GM21529 (cell line): Measurements from ENCODE around the gene IMPG1.
A peak's percentile ranks its signal among the peaks of the same experiment; 100 is the strongest.
"Not testable (repeated sequence)": the region's sequence is repeated elsewhere in the genome, so short reads cannot be mapped to it uniquely, and the experiment has no call there.

Source experiments
- ATAC-seq: cut with Tn5 transposase; IDR thresholded peaks from one replicate; pipeline ENCODE4 v1.9.1; 2021; ENCODE audit not compliant: unreplicated experiment

Gene IMPG1

DNA sequence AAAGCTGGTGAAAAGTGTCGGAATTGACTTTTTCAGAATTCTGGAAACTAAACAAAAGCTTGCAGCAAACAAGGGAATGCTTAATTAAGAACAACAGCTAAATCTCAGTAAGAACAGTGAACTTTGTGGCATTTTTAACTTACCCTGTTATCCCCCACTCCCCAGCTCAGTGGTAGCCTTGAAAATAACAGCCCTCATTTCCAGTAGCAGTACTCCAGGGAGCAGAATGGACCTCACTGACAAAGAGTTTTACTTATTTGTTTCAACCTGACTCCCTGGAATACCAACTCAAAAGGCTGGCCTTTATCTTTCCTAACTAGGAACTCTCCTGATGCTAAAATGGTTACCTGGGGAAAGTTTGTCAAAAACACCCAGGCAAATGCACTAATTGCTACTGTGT lies 108.9 kb downstream of the IMPG1 start:
- ATAC-seq, result no peak

DNA sequence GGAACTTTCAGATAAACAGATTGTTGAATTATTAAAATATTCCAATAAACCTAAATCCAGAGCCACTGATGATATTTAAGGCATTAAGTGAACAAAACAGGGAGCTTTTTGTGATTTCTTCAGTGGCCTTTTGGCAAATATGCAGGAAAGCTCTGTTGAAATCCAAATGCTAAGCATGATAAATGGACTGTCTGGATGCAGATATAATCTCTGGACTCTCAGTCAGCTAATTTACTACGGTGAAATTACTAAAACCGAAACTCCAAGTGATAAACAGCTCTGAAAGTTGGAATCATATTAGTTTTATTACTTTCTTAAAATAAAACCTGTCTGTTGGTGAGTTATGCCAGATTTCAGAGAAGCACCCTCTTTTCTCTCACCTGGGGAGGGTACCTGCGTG lies 120.3 kb downstream of the IMPG1 start:
- no peak for ATAC-seq

DNA sequence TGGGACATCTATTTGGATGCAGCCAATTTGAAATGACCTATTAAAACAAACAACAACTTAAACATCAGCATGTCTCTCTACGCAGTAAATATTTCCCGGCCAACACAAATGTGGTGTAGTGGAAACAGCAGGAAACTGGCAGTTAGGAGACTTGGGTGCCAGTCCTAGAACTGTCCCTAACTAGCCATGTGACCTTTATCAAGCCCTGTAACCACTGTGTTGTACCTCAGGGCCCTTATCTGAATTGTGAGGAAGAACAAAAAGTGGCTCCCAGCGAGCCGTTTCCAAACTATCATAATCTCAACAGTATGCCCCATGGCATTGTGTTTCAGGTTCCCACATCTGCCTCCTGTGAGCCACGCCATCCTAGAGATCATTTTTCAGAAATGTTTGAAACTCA lies 124.5 kb downstream of the IMPG1 start:
- no peak for ATAC-seq

DNA sequence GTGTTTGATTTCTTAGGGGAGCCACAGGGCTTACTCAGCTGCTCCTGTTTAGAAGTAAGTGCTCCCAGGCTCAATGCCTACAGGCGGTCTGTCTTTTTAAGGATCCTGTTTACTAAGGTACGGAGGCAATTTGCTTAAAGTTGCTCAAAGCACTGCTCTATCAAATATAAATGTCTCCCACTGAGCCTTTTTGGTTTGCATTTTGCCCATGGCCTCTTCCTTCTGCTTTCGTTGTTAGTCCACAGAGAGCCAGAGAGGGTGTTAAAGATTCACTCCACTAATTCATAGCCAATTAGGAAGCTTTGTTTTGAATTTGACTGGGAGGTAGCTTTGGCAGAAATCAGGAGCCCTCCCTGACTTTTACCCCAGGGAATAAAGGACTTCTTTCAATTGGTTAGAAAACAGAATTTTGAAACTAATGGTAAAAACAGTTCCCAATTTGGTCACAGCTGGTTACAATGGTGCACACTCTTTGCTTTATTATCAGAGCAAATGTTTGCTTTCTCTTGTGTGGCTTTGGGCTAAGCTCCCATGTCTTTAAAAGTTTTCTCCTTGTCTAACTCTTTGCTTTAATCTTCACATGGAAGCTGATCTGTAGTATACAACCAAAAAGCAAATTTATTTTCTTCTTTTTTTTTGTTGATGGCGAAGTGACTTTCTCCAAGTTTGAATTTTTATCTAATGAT lies 126.2 kb downstream of the IMPG1 start:
- peak; percentile 71 for ATAC-seq

DNA sequence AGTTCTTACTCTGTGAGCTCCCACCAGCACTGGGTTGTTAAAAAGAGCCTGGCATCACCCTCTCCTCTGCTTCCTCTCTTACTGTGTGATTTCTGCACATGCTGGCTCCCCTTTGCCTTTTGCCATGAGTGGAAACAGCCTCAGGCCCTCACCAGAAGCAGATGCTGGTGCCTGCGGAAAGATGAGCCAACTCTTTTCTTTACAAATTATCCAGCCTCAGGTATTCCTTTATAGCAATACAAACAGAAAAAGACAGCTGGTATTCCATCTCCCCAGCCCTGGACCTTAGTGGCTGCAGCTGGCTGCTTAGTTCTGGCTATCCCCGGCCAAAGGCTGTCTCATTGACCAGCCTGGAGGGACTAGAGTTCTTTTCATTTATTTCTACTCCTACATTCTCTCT lies 129.1 kb downstream of the IMPG1 start:
- no peak for ATAC-seq

DNA sequence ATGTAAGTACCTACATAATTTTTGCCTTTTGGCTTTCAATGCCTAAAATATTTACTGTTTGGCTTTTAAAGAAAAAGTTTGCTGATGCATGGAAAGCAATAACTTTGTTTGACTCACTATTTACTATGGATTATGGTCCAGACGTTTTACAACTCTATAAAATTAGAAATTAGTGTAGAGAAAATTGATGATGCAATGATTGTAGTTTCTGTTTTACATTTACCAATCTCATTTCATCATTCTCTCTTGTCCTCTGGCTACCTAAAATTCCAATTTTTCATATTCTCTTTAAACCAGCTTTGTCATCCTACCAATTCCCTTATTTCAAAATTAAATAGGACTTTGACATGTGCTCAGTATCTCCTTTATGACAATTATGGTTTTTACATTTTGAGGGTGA lies 131.0 kb downstream of the IMPG1 start:
- no peak for ATAC-seq

DNA sequence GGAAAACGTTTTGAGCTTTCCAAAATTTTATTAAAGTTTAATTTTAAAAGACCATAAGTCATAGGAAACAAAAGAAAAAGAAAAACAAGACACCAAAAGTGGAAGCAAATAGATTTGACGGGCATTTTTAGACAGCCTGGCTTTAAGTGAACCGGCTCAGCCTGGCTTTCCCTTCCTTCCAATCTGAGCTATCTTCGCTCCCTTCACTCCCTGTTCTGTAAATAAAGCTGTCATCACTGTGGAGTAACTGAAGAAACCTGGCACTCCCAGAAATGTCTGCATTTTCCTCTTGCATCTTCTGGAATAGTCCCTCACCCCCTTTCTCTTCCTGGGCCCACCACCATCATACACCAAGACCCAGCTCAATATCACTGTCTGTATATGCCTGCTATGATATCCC lies 131.9 kb downstream of the IMPG1 start:
- ATAC-seq, result no peak

DNA sequence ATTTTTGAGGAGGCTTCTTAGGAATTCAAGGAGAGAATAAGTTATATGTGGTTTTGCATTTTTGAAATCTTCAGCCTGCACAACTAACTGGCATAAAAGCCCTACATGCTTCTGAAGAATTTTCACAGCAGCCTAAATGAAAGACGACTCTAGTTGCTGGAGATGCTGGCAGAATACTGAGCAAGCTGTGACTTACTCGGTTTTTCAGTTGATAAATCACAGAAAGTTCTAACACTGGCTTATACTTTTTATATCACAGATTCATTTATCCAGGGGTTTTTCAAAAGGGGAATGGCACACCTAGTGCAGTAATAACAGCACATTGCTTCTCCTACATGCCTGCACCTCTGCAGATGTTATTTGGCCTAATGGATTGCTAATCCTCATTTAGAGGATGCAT lies 134.6 kb downstream of the IMPG1 start:
- no peak for ATAC-seq

DNA sequence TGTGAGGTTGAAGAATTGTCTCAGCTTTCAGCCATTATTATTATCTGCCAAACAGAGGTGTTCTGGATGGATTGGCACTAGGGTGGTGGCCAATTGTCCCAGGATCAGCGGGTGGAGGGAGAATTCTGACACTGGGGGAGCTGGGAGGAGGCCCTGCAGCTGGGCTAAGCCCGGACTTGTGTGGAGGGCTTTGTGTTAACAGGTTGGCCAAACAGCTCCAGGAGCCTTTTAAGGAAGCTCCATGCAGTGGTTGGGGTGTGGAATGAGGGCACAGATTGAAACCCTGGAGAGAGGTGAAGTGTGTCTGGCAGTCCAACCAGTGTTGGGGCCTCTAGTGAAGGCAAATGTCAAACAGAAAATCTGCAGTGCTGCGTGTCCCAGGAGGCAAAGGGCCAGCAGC lies 135.8 kb downstream of the IMPG1 start:
- no peak for ATAC-seq

DNA sequence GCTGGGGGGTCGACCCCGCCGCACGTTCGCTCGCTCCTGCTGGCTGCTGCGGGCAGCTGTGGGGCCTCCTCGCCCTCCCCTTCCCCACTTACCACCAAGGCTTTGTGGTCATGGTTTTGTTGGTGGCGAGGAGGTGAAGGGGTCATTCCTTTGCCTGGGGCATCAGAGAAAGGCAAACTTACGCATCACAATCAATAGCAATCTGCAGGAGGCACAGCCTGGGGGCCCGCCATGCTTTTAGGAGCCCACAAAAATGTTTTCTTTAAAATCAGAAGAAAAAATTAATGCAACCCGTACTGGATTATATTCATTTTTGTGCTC lies 137.0 kb downstream of the IMPG1 start:
- ATAC-seq, result no peak

DNA sequence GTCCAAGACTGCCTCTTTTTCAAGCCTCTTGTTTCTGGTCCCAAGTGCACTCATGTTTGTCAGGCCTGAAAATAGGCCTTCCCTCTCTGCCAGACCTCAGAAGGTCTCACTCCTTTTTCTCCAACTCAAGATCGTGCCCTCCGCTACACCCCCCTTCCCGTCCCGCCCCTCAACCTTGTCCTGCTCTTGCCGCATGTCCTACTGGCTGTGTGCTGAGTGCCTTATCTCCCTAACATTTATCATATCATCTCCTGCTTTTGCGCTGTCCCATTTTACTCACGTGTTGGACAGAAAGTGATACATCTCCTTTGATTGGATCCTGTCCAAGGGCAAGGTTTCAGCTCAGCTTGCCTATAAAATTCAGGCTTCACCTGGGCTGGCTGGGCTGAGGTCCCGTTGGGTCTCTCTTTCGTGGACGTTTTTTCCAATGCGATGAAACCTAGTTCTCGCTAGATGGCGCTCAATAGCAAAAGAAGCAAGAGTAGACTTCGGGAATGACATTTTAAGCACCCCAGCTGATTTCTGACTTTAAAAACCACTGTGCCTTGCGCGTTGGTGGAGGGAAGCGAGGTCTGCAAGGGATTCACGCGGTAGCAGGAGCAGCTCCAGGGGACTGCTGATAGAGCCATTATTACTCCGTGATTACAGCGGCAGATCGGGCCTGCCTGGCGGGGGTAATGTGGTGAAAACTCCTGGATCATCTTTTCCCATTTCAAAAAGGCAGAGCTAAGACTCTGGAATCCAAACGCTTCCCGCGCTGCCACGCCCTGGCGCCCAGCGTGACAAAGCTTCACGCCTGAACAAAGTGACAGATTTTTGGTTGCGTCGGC lies 137.6 kb downstream of the IMPG1 start:
- ATAC-seq, result peak; percentile 90

DNA sequence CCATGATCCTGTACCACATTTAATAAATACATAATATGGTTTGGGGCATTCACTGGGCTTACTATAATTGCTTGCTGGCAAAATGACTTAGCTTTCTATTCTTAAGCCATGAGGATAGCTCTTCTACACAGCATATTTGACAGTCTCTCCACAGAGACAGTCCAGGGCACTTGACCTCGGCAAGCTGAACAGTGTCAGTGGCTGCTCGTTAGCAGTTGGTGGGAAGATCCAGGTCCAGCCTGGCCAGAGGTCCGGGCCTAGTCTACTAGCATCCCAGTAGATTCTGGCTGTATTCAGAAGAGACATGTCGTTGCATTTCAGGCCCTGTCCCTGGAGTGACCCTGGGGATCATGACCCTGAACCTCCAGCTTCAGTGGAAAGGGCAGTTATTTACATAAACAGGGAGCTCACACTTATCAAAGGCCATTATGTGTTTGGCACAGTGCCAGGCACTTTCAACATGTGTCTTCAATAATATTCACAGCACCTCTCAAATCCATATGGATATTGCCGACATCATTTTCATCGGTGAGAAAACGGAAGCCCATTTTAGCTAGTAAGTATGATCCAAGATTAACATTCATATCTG lies 139.0 kb downstream of the IMPG1 start:
- ATAC-seq, result no peak

DNA sequence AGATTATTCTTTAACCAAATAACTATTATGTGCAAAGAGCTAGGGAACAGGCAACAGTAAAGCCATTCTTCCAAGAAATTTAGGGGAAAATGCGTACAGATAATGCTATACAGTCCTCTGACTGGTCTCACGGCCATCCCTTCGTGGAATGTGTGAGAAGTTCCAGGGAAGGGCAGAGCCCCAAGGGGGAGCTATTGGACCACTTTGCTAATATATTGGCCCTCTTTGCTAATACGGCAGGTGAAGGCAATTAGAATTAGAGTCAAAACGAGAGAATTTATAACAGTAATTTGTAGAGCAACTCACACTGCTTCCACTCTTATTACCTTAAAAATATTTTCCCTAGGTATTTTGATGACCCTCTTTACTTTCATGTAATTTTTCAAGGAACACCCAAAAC lies 140.4 kb downstream of the IMPG1 start:
- no peak for ATAC-seq

DNA sequence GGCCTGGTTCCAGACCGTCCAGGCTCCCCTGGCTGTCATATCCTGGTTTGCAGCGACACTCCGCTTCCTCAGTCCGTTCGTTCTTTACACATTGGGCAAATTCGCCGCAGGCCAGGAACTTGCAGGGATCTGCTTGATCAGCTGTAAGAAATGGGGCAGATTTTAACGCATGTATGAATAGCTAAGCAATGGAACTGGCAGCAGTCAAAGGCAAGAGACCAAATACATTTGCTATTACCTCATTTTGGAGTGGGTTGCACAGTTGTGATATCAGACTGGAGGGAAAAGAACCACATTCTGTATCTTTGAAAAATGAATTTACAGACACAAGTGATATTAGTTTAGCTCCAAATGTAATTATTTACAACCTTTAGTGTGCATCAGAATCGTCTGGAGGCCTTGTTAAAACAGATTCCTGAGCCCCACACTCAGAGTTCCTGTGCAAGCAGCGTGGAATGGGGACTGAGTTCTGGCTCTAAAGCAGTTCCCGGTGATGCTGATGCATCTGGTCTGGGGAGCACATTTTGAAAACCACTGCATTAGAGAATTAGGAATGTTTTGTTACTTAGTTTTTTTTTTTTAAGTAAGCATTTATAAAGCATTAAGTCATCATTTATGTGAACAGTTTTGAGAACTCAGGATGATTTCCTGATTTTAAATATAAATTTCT lies 141.3 kb downstream of the IMPG1 start:
- no peak for ATAC-seq

DNA sequence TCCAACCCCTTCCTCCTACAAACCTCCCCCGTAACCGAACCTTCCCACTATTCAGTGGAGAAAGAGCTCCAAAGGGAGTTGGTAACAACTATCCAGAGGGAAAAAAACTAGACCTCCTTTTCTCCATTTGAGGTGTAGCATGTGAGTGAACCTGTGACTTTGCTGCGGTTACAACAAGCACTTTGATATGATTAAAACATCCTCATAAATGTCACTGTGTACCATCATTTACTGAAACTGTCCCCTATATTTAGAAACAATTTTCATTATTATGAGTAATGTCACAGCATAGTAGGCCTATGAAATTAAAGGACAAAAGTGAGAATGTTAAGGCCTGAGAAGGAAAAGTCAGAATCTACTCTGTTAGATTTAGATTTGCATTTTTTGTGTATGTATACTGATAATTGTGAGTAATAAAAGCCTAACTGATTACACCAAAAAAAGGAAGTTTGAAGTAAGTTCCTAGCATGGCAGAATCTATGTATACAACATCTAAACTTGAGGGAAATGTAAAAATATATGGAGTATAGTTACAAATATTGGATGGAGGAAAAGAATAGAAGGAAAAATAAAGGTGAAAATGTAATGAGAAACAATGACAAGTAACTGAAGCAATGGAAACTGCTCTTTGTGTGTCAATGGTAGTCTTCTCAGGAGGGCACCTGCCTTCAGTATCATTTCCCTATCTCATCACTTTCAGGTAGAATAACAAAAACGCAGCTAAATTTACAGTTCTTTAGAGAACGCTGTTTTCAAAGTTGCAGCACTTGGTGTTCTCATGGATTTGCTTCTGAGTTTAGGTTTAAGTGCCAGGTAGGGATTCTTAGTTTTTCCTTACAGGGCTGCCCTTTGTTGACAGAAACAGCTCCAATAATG lies 145.9 kb downstream of the IMPG1 start:
- ATAC-seq, result peak; percentile 59

DNA sequence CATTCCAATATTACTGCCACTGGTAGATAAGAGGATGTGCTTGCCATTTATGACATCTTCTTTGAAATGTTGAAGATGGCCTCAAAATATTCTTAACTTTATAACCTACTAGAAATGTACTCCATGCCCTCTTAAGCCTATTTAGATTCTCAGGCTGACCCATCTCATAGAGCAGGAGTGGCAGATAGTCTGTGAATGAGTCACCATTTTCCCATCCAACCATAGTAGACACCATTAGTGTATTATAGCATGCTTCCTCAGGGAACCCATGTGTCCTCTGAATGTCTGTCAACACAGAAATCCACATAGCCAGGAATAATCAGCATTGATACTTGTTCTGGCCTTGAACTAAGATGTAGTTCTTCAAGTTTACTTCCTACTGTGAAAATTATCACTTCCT lies 150.2 kb downstream of the IMPG1 start:
- ATAC-seq, result no peak

DNA sequence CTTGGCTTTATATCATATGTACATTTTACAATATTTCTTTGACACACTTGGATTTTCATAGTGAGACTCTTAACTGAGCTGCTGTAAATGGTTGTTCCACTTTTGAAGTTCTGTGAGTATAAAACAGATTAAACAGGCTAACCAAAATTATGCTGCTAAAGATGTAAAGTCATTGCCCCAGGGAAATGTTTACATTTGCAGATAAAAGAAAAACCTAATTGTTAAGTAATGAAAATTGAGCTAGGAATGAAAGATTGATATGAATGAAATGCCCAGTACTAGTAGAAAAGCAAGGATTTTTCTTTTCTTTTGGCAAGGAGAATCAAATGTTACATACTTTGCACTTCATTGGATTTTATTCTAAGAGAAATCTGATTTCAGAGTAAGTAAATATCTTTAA lies 159.4 kb downstream of the IMPG1 start:
- no peak for ATAC-seq

DNA sequence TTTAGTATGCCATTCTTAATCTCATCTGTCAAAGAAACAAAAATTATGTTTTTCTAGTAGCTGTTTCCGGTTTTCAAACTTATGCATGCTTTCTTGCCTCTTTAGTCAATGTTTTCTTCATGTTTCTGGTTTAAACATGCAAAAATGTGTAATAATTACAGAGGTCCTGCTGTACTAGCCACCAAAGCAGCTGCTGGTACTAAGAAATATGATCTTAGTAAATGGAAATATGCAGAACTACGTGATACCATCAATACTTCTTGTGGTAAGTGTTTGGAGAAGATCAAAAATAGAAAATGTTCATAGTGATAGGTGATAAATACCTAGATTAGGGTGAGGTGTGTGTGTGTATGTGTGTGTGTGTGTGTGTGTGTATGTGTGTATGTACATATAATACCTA lies 165.0 kb downstream of the IMPG1 start:
- no peak for ATAC-seq

DNA sequence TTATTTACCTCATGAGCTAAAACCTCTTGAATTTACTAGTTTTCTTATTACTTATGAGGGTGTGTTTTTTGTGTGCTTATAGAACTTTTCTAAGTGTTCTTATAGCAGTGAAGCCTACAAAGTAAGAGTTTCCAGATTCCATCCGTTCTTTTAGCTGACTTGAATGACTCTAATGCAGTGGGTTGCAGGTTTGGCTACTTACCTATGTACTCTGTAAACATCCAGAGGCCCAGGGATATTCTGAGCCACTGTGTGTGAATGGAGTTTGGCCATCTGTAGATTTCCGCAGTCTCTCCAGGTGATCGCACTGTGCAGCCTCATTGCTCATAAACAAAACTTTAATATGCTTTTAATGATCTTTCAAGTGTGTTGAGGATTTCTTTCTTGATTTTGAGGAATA lies 165.6 kb downstream of the IMPG1 start:
- no peak for ATAC-seq

DNA sequence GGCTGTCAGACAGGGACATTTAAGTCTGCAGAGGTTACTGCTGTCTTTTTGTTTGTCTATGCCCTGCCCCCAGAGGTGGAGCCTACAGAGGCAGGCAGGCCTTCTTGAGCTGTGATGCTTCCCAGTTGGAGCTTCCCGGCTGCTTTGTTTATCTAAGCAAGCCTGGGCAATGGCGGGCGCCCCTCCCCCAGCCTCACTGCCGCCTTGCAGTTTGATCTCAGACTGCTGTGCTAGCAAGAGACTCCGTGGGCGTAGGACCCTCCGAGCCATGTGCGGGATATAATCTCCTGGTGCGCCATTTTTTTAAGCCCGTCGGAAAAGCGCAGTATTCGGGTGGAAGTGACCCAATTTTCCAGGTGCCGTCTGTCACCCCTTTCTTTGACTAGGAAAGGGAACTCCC lies 167.3 kb downstream of the IMPG1 start:
- not testable (repeated sequence) for ATAC-seq

DNA sequence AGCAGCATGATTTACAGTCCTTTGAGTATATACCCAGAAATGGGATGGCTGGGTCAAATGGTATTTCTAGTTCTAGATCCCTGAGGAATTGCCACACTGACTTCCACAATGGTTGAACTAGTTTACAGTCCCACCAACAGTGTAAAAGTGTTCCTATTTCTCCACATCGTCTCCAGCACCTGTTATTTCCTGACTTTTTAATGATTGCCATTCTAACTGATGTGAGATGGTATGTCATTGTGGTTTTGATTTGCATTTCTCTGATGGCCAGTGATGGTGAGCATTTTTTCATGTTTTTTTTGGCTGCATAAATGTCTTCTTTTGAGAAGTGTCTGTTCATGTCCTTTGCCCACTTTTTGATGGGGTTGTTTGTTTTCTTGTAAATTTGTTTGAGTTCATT lies 172.2 kb downstream of the IMPG1 start:
- not testable (repeated sequence) for ATAC-seq
